CD4-positive, alpha-beta T cell (primary cell): ENCODE results near the gene DCTPP1. TPM values are rescaled to one million over a fixed set of nuclear protein-coding genes. Genes with fewer than 3 reads are reported as not detected.
"Not testable (repeated sequence)": the region's sequence is repeated elsewhere in the genome, so short reads cannot be mapped to it uniquely, and the experiment has no call there.

Experiments
- ATAC-seq: fragments of 200-7000 bp; cut with Tn5 transposase; one replicate; pipeline ENCODE4 v1.10.0; 2022; ENCODE audit warnings: mild to moderate bottlenecking; ENCODE audit not compliant: poor library complexity
- CTCF ChIA-PET: fragments of 350-600 bp; sonication (Branson Sonifier 250); formaldehyde crosslinking; loops from one replicate; lab custom pipeline; 2021; ENCODE audit warnings: antibody characterized with exemption, inconsistent platforms; lab: Charles Lee
- POLR2A ChIA-PET: fragments of 350-600 bp; sonication (Branson Sonifier 250); formaldehyde crosslinking; loops from one replicate; lab custom pipeline; 2021; ENCODE audit warnings: antibody characterized with exemption, inconsistent platforms; lab: Charles Lee
- DNase-seq, 14 experiments: peaks; one replicate each; pipeline ENCODE4 v3.0.0-alpha.2; 2013 to 2020; ENCODE audit warnings: mixed read lengths in 2 of 14
- H3K27ac ChIP-seq, 2 donors: one replicate each; pipeline versions ENCODE4 v1.5.1 to v1.7.0; 2013; ENCODE audit warnings: low read length in 2 of 2, low read depth in 1 of 2, mild to moderate bottlenecking in 1 of 2
- H3K27me3 ChIP-seq, 2 experiments: 1 replicate in 1 of 2; 2 replicates in 1 of 2; pipeline versions ENCODE4 v1.6.1 to v1.7.0; 2013; ENCODE audit warnings: low read length in 2 of 2, control low read depth in 1 of 2, mild to moderate bottlenecking in 1 of 2, moderate library complexity in 1 of 2; ENCODE audit not compliant: insufficient read depth in 2 of 2, control insufficient read depth in 1 of 2
- H3K36me3 ChIP-seq: one replicate; pipeline ENCODE4 v1.6.1; 2013; ENCODE audit warnings: low read length, control low read depth; ENCODE audit not compliant: insufficient read depth
- H3K4me1 ChIP-seq: one replicate; pipeline ENCODE4 v1.6.1; 2013; ENCODE audit warnings: low read length, control low read depth; ENCODE audit not compliant: insufficient read depth
- H3K4me3 ChIP-seq: one replicate; pipeline ENCODE4 v1.5.1; 2013; ENCODE audit warnings: mild to moderate bottlenecking, low read length, moderate library complexity
- H3K9me3 ChIP-seq, 2 experiments: 1 replicate in 1 of 2; 2 replicates in 1 of 2; pipeline versions ENCODE4 v1.6.1 to v1.7.0; 2013; ENCODE audit warnings: low read length in 2 of 2, mild to moderate bottlenecking in 2 of 2, control low read depth in 1 of 2, moderate library complexity in 1 of 2; ENCODE audit not compliant: control insufficient read depth in 1 of 2, insufficient read depth in 1 of 2
- H3K27ac Mint-ChIP-seq: one replicate; pipeline ENCODE4 v1.8.0; 2020; ENCODE audit warnings: mixed read lengths
- H3K27me3 Mint-ChIP-seq: one replicate; pipeline ENCODE4 v1.8.0; 2021; ENCODE audit warnings: mixed read lengths
- H3K36me3 Mint-ChIP-seq: one replicate; pipeline ENCODE4 v1.8.0; 2021; ENCODE audit warnings: low read depth, mixed read lengths
- H3K4me1 Mint-ChIP-seq: one replicate; pipeline ENCODE4 v1.8.0; 2021; ENCODE audit warnings: low read depth, mixed read lengths
- H3K4me3 Mint-ChIP-seq: one replicate; pipeline ENCODE4 v1.8.0; 2020; ENCODE audit warnings: mild to moderate bottlenecking, mixed read lengths
- H3K9me3 Mint-ChIP-seq: one replicate; pipeline ENCODE4 v1.8.0; 2020; ENCODE audit warnings: mixed read lengths
- intact Hi-C, 2 experiments: fragments of 100-400 bp; cut with DNase I in 1 of 2; cut with micrococcal nuclease in 1 of 2; formaldehyde crosslinking; loops; one replicate each; pipeline versions ENCODE4 v1.15.1 to v1.9.0; 2023 to 2025; cut with DNase I, micrococcal nuclease
- total RNA-seq, 174 experiments: library from RNA in 2 of 174; stranded (reverse) in 2 of 174; gene quantifications; one replicate each; pipeline ENCODE4 v1.2.3 and lab custom pipeline; 2021 to 2026
- TF ChIP-seq, protein P1 (sequence below): fragments of 200-600 bp; IDR thresholded peaks from one replicate; pipeline ENCODE4 v1.8.0; 2022; ENCODE audit warnings: antibody characterized with exemption, mild to moderate bottlenecking

Gene DCTPP1
- total RNA-seq, 2 experiments from 2014 or later: 5.4 to 6.5 TPM

DNA sequence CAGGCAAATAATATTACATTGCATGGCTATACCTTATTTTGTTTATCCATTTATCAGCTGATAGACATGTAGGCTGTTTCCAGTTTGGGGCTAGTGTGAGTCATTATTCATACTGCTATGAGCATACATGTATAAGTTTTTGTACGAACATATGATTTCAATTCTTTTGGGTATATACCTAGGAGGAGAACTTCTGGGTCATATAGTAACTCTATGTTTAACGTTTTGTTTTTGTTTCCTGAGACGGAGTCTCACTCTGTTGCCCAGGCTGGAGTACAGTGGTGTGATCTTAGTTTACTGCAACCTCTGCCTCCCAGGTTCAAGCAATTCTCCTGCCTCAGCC lies 40.3 kb upstream of the DCTPP1 start:
- ChIA-PET POLR2A (interaction anchor here (1.0 to 7.1 kb wide), 5 partner anchors 12 to 74 kb away, joined by 3 to 170 read pairs (median 6); partner anchors contain the start of gene DCTPP1), CTCF (interaction anchor here (1.0 to 2.3 kb wide), 2 partner anchors 20 to 40 kb away, joined by 3 to 9 read pairs; partner anchors contain the start of gene DCTPP1)
- Histone ChIP-seq H3K9me3 (no peaks in the 10 kb centered on the region), H3K36me3 (peaks cover 8% of the 10 kb centered on the region), H3K4me1 (peaks cover 69% of the 10 kb centered on the region), H3K27me3 (no peaks in the 10 kb centered on the region), H3K4me3 (no peak overlapping the region), H3K27ac (peak overlapping the region; percentile 72 to 94)
- Mint-ChIP-seq H3K27ac (peak overlapping the region; percentile 90), H3K27me3 (no peaks in the 10 kb centered on the region), H3K36me3 (peaks cover 26% of the 10 kb centered on the region), H3K9me3 (no peaks in the 10 kb centered on the region), H3K4me3 (peak overlapping the region; percentile 42), H3K4me1 (peaks cover 64% of the 10 kb centered on the region)
- no peak for ATAC-seq
- DNase-seq: no peak
- intact Hi-C loops: loop anchor here in 1 of 2 experiments (5.0 kb wide), 1 partner anchor 38 kb away; the partner anchor contains the start of gene DCTPP1
- TF ChIP-seq, protein P1, sequence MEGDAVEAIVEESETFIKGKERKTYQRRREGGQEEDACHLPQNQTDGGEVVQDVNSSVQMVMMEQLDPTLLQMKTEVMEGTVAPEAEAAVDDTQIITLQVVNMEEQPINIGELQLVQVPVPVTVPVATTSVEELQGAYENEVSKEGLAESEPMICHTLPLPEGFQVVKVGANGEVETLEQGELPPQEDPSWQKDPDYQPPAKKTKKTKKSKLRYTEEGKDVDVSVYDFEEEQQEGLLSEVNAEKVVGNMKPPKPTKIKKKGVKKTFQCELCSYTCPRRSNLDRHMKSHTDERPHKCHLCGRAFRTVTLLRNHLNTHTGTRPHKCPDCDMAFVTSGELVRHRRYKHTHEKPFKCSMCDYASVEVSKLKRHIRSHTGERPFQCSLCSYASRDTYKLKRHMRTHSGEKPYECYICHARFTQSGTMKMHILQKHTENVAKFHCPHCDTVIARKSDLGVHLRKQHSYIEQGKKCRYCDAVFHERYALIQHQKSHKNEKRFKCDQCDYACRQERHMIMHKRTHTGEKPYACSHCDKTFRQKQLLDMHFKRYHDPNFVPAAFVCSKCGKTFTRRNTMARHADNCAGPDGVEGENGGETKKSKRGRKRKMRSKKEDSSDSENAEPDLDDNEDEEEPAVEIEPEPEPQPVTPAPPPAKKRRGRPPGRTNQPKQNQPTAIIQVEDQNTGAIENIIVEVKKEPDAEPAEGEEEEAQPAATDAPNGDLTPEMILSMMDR: no peak

DNA sequence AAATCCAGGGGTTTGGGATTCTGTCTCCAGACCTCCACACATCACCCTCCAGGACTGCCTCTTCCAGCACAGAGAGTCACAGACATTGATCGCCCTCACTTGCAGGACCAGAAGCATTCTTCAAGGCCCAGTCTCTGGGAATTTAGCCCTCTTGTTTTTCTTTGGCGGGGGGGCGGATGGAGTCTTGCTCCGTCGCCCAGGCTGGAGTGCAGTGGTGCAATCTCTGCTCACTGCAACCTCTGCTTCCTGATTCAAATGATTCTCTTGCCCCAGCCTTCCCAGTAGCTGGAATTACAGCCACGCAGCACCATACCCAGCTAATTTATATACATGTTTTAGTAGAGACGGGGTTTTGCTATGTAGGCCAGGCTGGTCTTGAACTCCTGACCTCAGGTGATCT lies 34.2 kb upstream of the DCTPP1 start:
- H3K4me1 ChIP-seq: peaks cover 26% of the 10 kb centered on the region

DNA sequence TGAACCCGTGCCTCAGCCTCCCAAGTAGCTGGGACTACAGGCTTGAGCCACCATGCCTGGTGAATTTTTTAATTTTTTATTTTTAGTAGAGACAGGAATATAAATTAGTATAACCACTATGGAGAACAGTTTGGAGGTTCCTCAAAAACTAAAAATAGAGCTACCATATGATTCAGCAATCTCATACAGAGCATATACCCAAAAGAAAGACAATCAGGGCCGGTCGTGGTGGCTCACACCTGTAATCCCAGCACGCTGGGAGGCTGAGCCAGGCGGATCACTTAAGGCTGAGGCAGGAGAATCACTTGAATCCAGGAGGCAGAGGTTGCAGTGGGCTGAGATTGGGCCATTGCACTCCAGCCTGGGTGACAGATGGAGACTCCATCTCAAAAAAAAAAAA lies 31.6 kb upstream of the DCTPP1 start:
- H3K4me3 Mint-ChIP-seq, H3K27ac Mint-ChIP-seq, intact Hi-C loops, H3K4me3 ChIP-seq, H3K9me3 ChIP-seq, H3K27me3 Mint-ChIP-seq, H3K36me3 Mint-ChIP-seq, H3K27me3 ChIP-seq, H3K36me3 ChIP-seq, H3K27ac ChIP-seq, ATAC-seq, H3K9me3 Mint-ChIP-seq, DNase-seq: not testable (repeated sequence)
- ChIA-PET CTCF (interaction anchor here (1.0 to 1.2 kb wide), 2 partner anchors 12 to 16 kb away, joined by 3 to 6 read pairs; no protein-coding TSS in a partner anchor), POLR2A (interaction anchor here (0.7 to 7.9 kb wide), 3 partner anchors 10 to 31 kb away, joined by 3 to 170 read pairs (median 4); partner anchors contain the start of genes DCTPP1 and ITGAL)
- H3K4me1 Mint-ChIP-seq: peaks cover 50% of the 10 kb centered on the region
- H3K4me1 ChIP-seq: peaks cover 48% of the 10 kb centered on the region

More for the DNA sequence above, 34.2 kb upstream of the DCTPP1 start:
- Histone ChIP-seq H3K36me3 (no peaks in the 10 kb centered on the region), H3K27me3 (no peaks in the 10 kb centered on the region), H3K27ac (no peak overlapping the region), H3K9me3 (no peaks in the 10 kb centered on the region), H3K4me3 (no peak overlapping the region)
- intact Hi-C loops: no loop called here
- no peak overlapping the region for H3K4me3 Mint-ChIP-seq
- DNase-seq (no peak), ATAC-seq (no peak)
- no peaks in the 10 kb centered on the region for H3K36me3 Mint-ChIP-seq
- H3K27me3 Mint-ChIP-seq: no peaks in the 10 kb centered on the region
- H3K9me3 Mint-ChIP-seq: no peaks in the 10 kb centered on the region
- TF ChIP-seq, protein P1: no peak
- H3K4me1 Mint-ChIP-seq: peaks cover 34% of the 10 kb centered on the region
- CTCF ChIA-PET: no interaction called here
- H3K27ac Mint-ChIP-seq: no peak overlapping the region
- POLR2A ChIA-PET: interaction anchor here (2.0 kb wide), 1 partner anchor 9 kb away, joined by 7 read pairs; the partner anchor contains the start of gene ITGAL
